AG08395 (cell line): ENCODE data around the gene CDK11B.
A peak's percentile ranks its signal among the peaks of the same experiment; 100 is the strongest.

Experiments used
- DNase-seq: peaks from one replicate; pipeline ENCODE4 v3.0.0; 2012; ENCODE audit warnings: mixed read lengths, low spot score

CDK11B gene

GRCh38 chr1:1627261-1627828 lies 31.5 kb downstream of the CDK11B start:
- no peak for DNase-seq

- no peak for DNase-seq
Measured at GRCh38 chr1:1626207-1627141, 32.3 kb downstream of the CDK11B start.

GRCh38 chr1:1625824-1626206 lies 33.0 kb downstream of the CDK11B start:
- no peak for DNase-seq

- no peak for DNase-seq
Measured at GRCh38 chr1:1625404-1625775, 33.4 kb downstream of the CDK11B start.

- no peak for DNase-seq
Measured at GRCh38 chr1:1624443-1625403, 34.1 kb downstream of the CDK11B start.

GRCh38 chr1:1623631-1624442 lies 35.0 kb downstream of the CDK11B start:
- DNase-seq, result no peak

- no peak for DNase-seq
Measured at GRCh38 chr1:1623181-1623630, 35.6 kb downstream of the CDK11B start.

- DNase-seq, result no peak
Measured at GRCh38 chr1:1622788-1623094, 36.1 kb downstream of the CDK11B start.

GRCh38 chr1:1622010-1622787 lies 36.6 kb downstream of the CDK11B start:
- DNase-seq, result no peak

GRCh38 chr1:1621173-1622009 lies 37.4 kb downstream of the CDK11B start:
- DNase-seq, result no peak

GRCh38 chr1:1620433-1621139 lies 38.2 kb downstream of the CDK11B start:
- DNase-seq, result no peak

- DNase-seq, result no peak
Measured at GRCh38 chr1:1619917-1620361, 38.9 kb downstream of the CDK11B start.

GRCh38 chr1:1618396-1619068 lies 40.3 kb downstream of the CDK11B start:
- DNase-seq, result no peak

GRCh38 chr1:1617925-1618324 lies 40.9 kb downstream of the CDK11B start:
- no peak for DNase-seq

- DNase-seq, result no peak
Measured at GRCh38 chr1:1617516-1617915, 41.3 kb downstream of the CDK11B start.

- no peak for DNase-seq
Measured at GRCh38 chr1:1616838-1617237, 42.0 kb downstream of the CDK11B start.

- peak; percentile 71 for DNase-seq
Measured at GRCh38 chr1:1616045-1616790, 42.6 kb downstream of the CDK11B start.
